HG03460 (cell line): ENCODE results near the gene P3R3URF.
"Not testable (repeated sequence)": the region's sequence is repeated elsewhere in the genome, so short reads cannot be mapped to it uniquely, and the experiment has no call there.

Source experiments
- ATAC-seq: cut with Tn5 transposase; IDR thresholded peaks from one replicate; pipeline ENCODE4 v1.9.1; 2021; ENCODE audit not compliant: unreplicated experiment

P3R3URF gene

GRCh38 chr1:46176211-46176865, at the start of gene P3R3URF:
P3R3URF (minus strand) TSS chr1:46176488; CDS start chr1:46176471, 17 bp downstream.
- no peak for ATAC-seq

- ATAC-seq = no peak
Observed at GRCh38 chr1:46224966-46225365, 48.7 kb upstream of the P3R3URF start.

DNA sequence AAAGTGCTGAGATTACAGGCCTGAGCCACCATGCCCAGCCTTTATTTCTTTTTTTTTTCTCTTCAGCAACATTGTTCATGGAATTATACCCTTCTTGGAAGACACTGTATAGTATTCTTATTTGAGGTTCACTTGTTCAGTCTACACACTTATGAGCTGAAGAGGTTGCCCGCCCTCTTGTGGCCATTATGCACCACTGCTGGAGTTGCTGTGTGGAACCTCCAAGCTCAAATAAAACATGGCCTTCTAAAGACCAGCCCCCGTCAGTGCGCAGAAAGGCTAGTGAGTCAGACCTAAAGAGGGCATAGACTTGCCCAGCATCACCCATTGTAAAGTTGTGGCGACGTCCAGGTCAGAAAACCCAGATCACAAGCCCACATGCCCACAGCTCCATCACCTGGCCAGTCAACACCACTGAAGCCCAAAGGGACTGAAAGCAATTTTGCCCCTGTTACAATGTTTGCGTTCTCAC, 47.2 kb upstream of the P3R3URF start:
- peak; percentile 70 for ATAC-seq

DNA sequence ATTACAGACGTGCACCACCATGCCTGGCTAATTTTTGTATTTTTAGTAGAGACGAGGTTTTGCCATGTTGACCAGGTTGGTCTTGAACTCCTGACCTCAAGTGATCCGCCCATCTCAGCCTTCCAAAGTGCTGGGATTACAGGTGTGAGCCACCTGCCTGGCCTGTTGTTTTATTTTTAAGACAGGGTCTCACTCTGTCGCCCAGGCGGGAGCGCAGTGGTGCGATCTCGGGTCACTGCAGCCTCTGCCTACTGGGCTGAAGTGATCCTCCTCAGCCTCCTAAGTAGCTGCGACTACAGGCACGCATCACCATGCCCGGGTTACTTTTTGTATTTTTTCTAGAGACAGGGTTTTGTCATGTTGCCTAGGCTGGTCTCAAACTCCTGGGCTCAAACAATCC, 46.8 kb upstream of the P3R3URF start:
- ATAC-seq = not testable (repeated sequence)

- no peak for ATAC-seq
Observed at GRCh38 chr1:46221749-46222148, 45.5 kb upstream of the P3R3URF start.

GRCh38 chr1:46220808-46221207, 44.5 kb upstream of the P3R3URF start:
- no peak for ATAC-seq

GRCh38 chr1:46219551-46220520, 43.5 kb upstream of the P3R3URF start:
- ATAC-seq = no peak

DNA sequence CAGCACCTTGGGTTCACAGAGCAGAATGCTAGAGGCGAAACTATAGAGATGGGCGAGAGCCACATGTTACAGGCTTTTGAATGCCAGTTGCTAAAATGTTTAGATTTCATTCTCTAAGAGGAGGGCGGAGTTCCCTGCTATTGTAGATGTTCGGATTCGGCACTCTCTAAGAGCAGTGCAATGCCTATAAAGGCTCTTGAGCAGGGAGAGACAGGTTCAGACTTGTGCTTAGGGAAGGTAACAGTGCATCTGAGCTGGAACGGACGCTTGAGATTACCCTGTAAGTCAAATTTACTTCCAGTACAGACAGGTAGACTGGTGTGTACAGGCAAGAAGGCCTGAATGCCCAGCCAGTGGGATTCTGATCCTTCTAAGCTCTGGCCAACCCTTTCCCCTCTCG, 42.2 kb upstream of the P3R3URF start:
- ATAC-seq = no peak

DNA sequence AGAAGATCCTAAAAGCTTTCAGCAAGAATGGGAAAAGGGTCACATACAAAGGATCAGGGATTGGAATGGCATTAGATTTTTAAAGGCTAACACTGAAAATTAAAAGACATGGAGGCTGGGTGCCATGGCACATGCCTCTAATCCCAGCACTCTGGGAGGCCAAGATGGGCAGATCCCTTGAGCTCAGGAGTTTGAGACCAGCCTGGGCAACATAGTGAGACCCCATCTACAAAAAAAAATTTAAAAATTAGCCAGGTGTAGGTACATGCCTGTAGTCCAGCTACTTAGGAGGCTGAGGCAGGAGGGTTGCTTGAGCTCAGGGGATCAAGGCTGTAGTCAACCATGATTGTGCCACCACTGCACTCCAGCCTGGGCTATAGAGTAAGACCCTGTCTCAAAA, 39.2 kb upstream of the P3R3URF start:
- no peak for ATAC-seq

GRCh38 chr1:46211051-46211450, 34.8 kb upstream of the P3R3URF start:
- ATAC-seq = no peak

DNA sequence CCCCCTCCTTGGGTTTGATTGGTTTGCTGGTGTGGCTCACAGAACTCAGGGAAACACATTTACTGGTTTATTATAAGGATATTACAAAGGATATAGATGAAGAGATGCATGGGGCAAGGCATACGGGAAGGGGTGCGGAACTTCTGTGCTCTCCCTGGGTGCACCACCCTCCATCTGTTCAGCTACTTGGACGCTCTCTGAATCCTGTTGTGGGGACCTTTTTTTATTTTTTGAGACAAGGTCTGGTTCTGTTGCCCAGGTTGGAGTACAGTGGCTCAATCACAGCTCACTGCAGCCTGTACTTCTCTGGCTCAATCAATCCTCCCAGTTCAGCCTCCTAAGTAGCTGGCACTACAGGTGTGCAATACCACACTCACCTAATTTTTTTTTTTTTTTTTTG, 34.3 kb upstream of the P3R3URF start:
- ATAC-seq = no peak

- no peak for ATAC-seq
Observed at GRCh38 chr1:46206399-46206798, 30.1 kb upstream of the P3R3URF start.

- ATAC-seq = no peak
Observed at GRCh38 chr1:46205791-46206190, 29.5 kb upstream of the P3R3URF start.

- ATAC-seq = no peak
Observed at GRCh38 chr1:46205141-46205540, 28.9 kb upstream of the P3R3URF start.

DNA sequence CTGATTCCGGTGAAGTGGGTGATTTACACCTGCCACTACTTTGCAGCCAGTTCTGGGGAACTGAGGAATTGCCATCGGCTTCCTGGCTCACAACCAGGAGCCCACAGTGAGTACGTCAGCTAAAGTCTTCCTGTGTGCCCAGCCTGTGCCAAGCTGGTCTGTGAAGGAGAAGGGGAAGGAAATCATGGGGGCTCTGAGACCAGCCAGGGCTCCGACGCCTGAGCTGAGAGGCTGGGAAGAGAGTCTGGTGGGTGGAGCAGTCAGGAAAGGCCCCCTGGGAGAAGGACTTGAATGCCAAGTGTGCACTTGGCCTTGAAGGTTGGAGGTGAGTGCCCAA, 28.1 kb upstream of the P3R3URF start:
- no peak for ATAC-seq

DNA sequence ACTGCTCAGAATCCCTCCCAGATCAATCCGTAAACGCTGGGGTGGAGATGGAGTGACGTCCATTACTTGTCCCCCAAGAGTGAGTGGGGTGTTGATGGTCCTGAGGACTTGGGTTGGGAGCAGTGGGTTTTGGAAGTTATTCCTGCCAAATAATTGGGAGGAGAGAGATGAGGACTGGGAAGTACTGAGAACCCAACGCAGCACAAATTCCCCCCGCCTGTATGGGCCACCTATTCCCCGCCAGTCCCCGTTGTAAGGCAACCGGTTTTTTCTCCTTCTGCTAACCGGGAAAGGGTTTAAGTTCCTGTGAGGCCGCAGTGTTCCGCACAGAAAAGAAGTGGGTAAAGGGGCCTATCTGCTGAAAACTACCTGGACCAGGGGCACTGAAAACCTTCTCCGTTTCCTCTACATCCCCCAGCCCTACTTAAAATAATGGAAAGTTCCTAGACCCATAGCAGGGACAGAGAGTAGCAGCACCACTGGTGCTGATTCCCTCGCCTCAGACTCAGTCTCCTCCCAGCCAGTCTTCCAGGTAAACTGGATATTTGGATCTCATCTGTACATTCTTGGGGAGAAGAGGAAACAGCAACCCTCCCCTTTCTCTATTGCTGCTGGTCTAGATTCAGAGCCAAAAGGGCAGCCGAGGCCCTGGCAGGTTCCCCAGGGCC, 27.6 kb upstream of the P3R3URF start:
- ATAC-seq = no peak

GRCh38 chr1:46199233-46199749, 23.0 kb upstream of the P3R3URF start:
- no peak for ATAC-seq

- ATAC-seq = peak; percentile 81
Observed at GRCh38 chr1:46197964-46198811, 21.9 kb upstream of the P3R3URF start, which contains the start of gene POMGNT1. POMGNT1 (minus strand) TSS chr1:46198434; CDS start chr1:46197821, 613 bp downstream.

GRCh38 chr1:46197560-46197963, 21.3 kb upstream of the P3R3URF start:
- no peak for ATAC-seq

DNA sequence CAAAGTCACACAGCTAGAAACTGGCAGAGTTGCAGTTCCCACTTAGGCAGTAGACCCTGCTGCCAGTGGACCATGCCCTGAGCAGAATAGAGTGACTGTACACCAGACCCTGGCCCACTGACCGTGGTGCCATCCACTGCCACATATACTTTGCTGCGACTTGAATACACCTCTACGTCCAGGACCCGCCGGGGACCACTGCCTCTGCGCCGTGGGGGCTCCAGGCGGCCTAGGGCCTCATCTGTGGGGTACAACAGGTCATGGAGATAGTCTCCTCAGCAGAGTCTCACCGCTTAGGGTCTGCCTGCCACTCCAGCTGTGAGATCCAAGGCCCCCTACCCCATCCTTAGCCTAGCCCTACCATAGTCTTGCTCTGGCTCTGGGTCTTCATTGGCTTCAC, 20.3 kb upstream of the P3R3URF start:
- no peak for ATAC-seq
